H1 (cell line): ENCODE data around the gene MIEN1. TPM values are rescaled to one million over a fixed set of nuclear protein-coding genes. Genes with fewer than 3 reads are reported as not detected.

Experiments used
- CTCF ChIA-PET: fragments of 300-600 bp; sonication (Branson Sonifier 250); formaldehyde crosslinking; loops from one replicate; lab custom pipeline; 2021; ENCODE audit not compliant: partially characterized antibody; lab: Charles Lee
- POLR2A ChIA-PET: fragments of 300-600 bp; sonication (Branson Sonifier 250); formaldehyde crosslinking; loops from one replicate; lab custom pipeline; 2021; ENCODE audit warnings: inconsistent platforms; ENCODE audit not compliant: partially characterized antibody; lab: Charles Lee
- DNase-seq, 2 experiments: peaks; one replicate each; pipeline versions ENCODE4 v3.0.0 to v3.0.0-alpha.2; 2010 to 2022; ENCODE audit warnings: low spot score in 2 of 2, low read depth in 1 of 2, mixed read lengths in 1 of 2
- FAIRE-seq: peaks from 2 replicates; lab custom pipeline; 2011; peaks lifted over from hg19 to GRCh38; lab: Jason Lieb, UNC
- H2AFZ ChIP-seq: 2 replicates; pipeline ENCODE4 v1.8.1; 2012; ENCODE audit warnings: low read length, inconsistent platforms
- H2AK5ac ChIP-seq: 2 replicates; pipeline ENCODE4 v1.6.1; 2013; ENCODE audit warnings: low read depth, low read length
- H2BK120ac ChIP-seq: replicated peaks from 2 replicates; pipeline ENCODE3; 2013; ENCODE audit warnings: low read depth, low read length, inconsistent platforms
- H2BK12ac ChIP-seq: 2 replicates; pipeline ENCODE4 v1.6.1; 2013; ENCODE audit warnings: low read depth, low read length
- H2BK15ac ChIP-seq: 2 replicates; pipeline ENCODE4 v1.6.1; 2013; ENCODE audit warnings: low read length
- H2BK20ac ChIP-seq: 2 replicates; pipeline ENCODE4 v1.6.1; 2013; ENCODE audit warnings: low read length
- H2BK5ac ChIP-seq: 2 replicates; pipeline ENCODE4 v1.6.1; 2013; ENCODE audit warnings: low read depth, low read length
- H3K14ac ChIP-seq: 2 replicates; pipeline ENCODE4 v1.6.1; 2013; ENCODE audit warnings: inconsistent platforms; ENCODE audit not compliant: insufficient read length
- H3K18ac ChIP-seq: 2 replicates; pipeline ENCODE4 v1.6.1; 2013; ENCODE audit warnings: low read length; ENCODE audit errors: extremely low read depth
- H3K23ac ChIP-seq: 2 replicates; pipeline ENCODE4 v1.6.1; 2013; ENCODE audit warnings: inconsistent platforms; ENCODE audit not compliant: insufficient read length
- H3K23me2 ChIP-seq: 2 replicates; pipeline ENCODE4 v1.6.1; 2013; ENCODE audit warnings: low read depth, low read length
- H3K27ac ChIP-seq: 2 replicates; pipeline ENCODE4 v1.6.1; 2011; ENCODE audit warnings: low read depth, low read length, inconsistent platforms
- H3K27me3 ChIP-seq, 4 experiments: replicated peaks in 1 of 4; 1 replicate in 1 of 4; 2 replicates in 3 of 4; pipeline versions ENCODE4 v1.6.1 to v1.8.1; 2011 to 2013; ENCODE audit warnings: low read length in 3 of 4, mild to moderate bottlenecking in 3 of 4, inconsistent platforms in 2 of 4, mixed read lengths in 2 of 4, moderate library complexity in 1 of 4; ENCODE audit not compliant: control insufficient read depth in 3 of 4, insufficient read depth in 3 of 4; ENCODE audit errors: extremely low read depth in 1 of 4
- H3K36me3 ChIP-seq, 4 experiments: 2 replicates each; pipeline versions ENCODE4 v1.6.1 to v1.8.1; 2011 to 2013; ENCODE audit warnings: mild to moderate bottlenecking in 4 of 4, low read length in 3 of 4, moderate library complexity in 2 of 4, control low read depth in 1 of 4, inconsistent platforms in 1 of 4; ENCODE audit not compliant: insufficient read depth in 4 of 4, control insufficient read depth in 2 of 4
- H3K4ac ChIP-seq: replicated peaks from 2 replicates; pipeline ENCODE3; 2013; ENCODE audit warnings: low read length, low read depth, mixed read lengths, inconsistent platforms; ENCODE audit not compliant: insufficient read length
- H3K4me1 ChIP-seq, 4 experiments: replicated peaks in 1 of 4; 1 replicate in 1 of 4; 2 replicates in 3 of 4; pipeline versions ENCODE4 v1.6.1 to v1.8.1; 2011 to 2013; ENCODE audit warnings: low read length in 3 of 4, inconsistent platforms in 2 of 4, mixed read lengths in 1 of 4; ENCODE audit not compliant: insufficient read depth in 4 of 4, control insufficient read depth in 3 of 4
- H3K4me2 ChIP-seq, 2 experiments: 2 replicates each; pipeline versions ENCODE4 v1.6.1 to v1.8.1; 2011 to 2013; ENCODE audit warnings: low read depth in 2 of 2, low read length in 2 of 2, control low read depth in 1 of 2, inconsistent platforms in 1 of 2, mild to moderate bottlenecking in 1 of 2; ENCODE audit not compliant: insufficient read depth in 1 of 2
- H3K4me3 ChIP-seq, 4 experiments: fragments of 200-600, 300-600 bp in 1 of 4; sonication (generic), shearing (Covaris generic), sonication (Bioruptor Twin) in 1 of 4; 2 replicates each; pipeline versions ENCODE4 v1.5.1 to v1.8.1; 2011 to 2016; ENCODE audit warnings: low read length in 4 of 4, low read depth in 3 of 4, control low read depth in 2 of 4, inconsistent platforms in 2 of 4, mild to moderate bottlenecking in 2 of 4, mixed read lengths in 1 of 4, moderate library complexity in 1 of 4; ENCODE audit not compliant: insufficient read depth in 2 of 4; ENCODE audit errors: extremely low read depth in 1 of 4
- H3K56ac ChIP-seq: replicated peaks from 2 replicates; pipeline ENCODE3; 2013; ENCODE audit warnings: low read depth, mild to moderate bottlenecking, mixed read lengths, low read length, inconsistent platforms; ENCODE audit not compliant: insufficient read length
- H3K79me1 ChIP-seq: 2 replicates; pipeline ENCODE4 v1.6.1; 2013; ENCODE audit warnings: low read depth, low read length, control low read depth
- H3K79me2 ChIP-seq, 2 experiments: 2 replicates each; pipeline versions ENCODE4 v1.6.1 to v1.8.1; 2012 to 2013; ENCODE audit warnings: low read length in 2 of 2, mild to moderate bottlenecking in 2 of 2, inconsistent platforms in 1 of 2; ENCODE audit not compliant: insufficient read depth in 2 of 2, control insufficient read depth in 1 of 2
- H3K9ac ChIP-seq, 4 experiments: replicated peaks in 1 of 4; 1 replicate in 1 of 4; 2 replicates in 3 of 4; pipeline versions ENCODE4 v1.6.1 to v1.8.1; 2011 to 2013; ENCODE audit warnings: low read depth in 3 of 4, low read length in 3 of 4, control low read depth in 2 of 4, mild to moderate bottlenecking in 2 of 4, moderate library complexity in 2 of 4, inconsistent platforms in 1 of 4; ENCODE audit errors: extremely low read depth in 1 of 4
- H3K9me3 ChIP-seq, 2 experiments: 2 replicates each; pipeline versions ENCODE4 v1.6.1 to v1.8.1; 2012 to 2013; ENCODE audit warnings: mild to moderate bottlenecking in 2 of 2, moderate library complexity in 2 of 2, control low read depth in 1 of 2, inconsistent platforms in 1 of 2, low read depth in 1 of 2, low read length in 1 of 2, mixed read lengths in 1 of 2; ENCODE audit not compliant: insufficient read depth in 2 of 2
- H4K20me1 ChIP-seq, 2 experiments: replicated peaks in 1 of 2; 2 replicates each; pipeline versions ENCODE3 to v1.8.1; 2011 to 2013; ENCODE audit warnings: inconsistent platforms in 2 of 2, low read length in 2 of 2, mild to moderate bottlenecking in 1 of 2; ENCODE audit not compliant: insufficient read depth in 2 of 2, control insufficient read depth in 1 of 2
- H4K5ac ChIP-seq: 2 replicates; pipeline ENCODE4 v1.6.1; 2013; ENCODE audit warnings: low read length, low read depth, mixed read lengths, inconsistent platforms; ENCODE audit not compliant: insufficient read length
- H4K8ac ChIP-seq: 2 replicates; pipeline ENCODE4 v1.8.0; 2013; ENCODE audit warnings: mild to moderate bottlenecking, moderate library complexity, low read length, inconsistent platforms; ENCODE audit not compliant: insufficient read depth; ENCODE audit errors: extremely low read depth
- H4K91ac ChIP-seq: replicated peaks from 2 replicates; pipeline ENCODE3; 2013; ENCODE audit warnings: low read length, mixed read lengths, inconsistent platforms; ENCODE audit not compliant: insufficient read length
- BRCA1 ChIP-seq: IDR thresholded peaks from 2 replicates; pipeline ENCODE4 v1.6.1; 2012; ENCODE audit warnings: low read depth, low read length, improper control_type of control experiment
- CHD2 ChIP-seq: IDR thresholded peaks from 2 replicates; pipeline ENCODE4 v1.6.1; 2012; ENCODE audit warnings: low read length, improper control_type of control experiment
- EZH2 ChIP-seq: fragments of 200-600 bp; sonication (generic); IDR thresholded peaks from 2 replicates; pipeline ENCODE4 v1.7.1; 2012; ENCODE audit warnings: low read depth, mild to moderate bottlenecking, moderate library complexity, low read length, inconsistent platforms; ENCODE audit not compliant: severe bottlenecking
- GTF2F1 ChIP-seq: IDR thresholded peaks from 2 replicates; pipeline ENCODE4 v1.6.1; 2012; ENCODE audit warnings: low read depth, low read length, improper control_type of control experiment, borderline replicate concordance
- JUND ChIP-seq: IDR thresholded peaks from 2 replicates; pipeline ENCODE4 v1.6.1; 2011; ENCODE audit warnings: mild to moderate bottlenecking, improper control_type of control experiment, low read length
- KDM1A ChIP-seq: fragments of 200-600, 300-600 bp; sonication (generic); IDR thresholded peaks from 2 replicates; pipeline ENCODE4 v1.7.1; 2016; ENCODE audit warnings: mild to moderate bottlenecking, low read length, borderline replicate concordance
- PHF8 ChIP-seq: fragments of 200-600 bp; sonication (generic); conservative IDR thresholded peaks from 2 replicates; pipeline ENCODE4 v1.7.1; 2012; ENCODE audit warnings: low read depth, mild to moderate bottlenecking, inconsistent platforms, low read length, moderate library complexity
- RNF2 ChIP-seq: fragments of 200-900, 300-1000 bp; sonication (generic); IDR thresholded peaks from 2 replicates; pipeline ENCODE4 v1.7.1; 2016; ENCODE audit warnings: borderline replicate concordance, low read depth, mild to moderate bottlenecking, antibody characterized with exemption, low read length; ENCODE audit not compliant: poor library complexity, severe bottlenecking; ENCODE audit errors: missing control alignments
- RXRA ChIP-seq: IDR thresholded peaks from 2 replicates; pipeline ENCODE4 v1.6.1; 2011; ENCODE audit warnings: low read depth, mild to moderate bottlenecking, low read length, moderate library complexity; ENCODE audit not compliant: insufficient read depth
- SAP30 ChIP-seq: fragments of 300-600 bp; sonication (generic); IDR thresholded peaks from 2 replicates; pipeline ENCODE4 v1.7.1; 2012; ENCODE audit warnings: low read length, moderate library complexity, mild to moderate bottlenecking, inconsistent platforms; ENCODE audit not compliant: insufficient read depth, insufficient replicate concordance
- SP4 ChIP-seq: IDR thresholded peaks from 2 replicates; pipeline ENCODE4 v1.6.1; 2012; ENCODE audit warnings: low read length, inconsistent platforms
- WGBS, 2 experiments: shearing (Covaris generic) in 1 of 2; methylation state at CpG; one replicate each; pipeline versions ENCODE4 v1.1.6 to v1.1.7; 2013 to 2015; ENCODE audit warnings: low lambda C conversion rate in 2 of 2, mixed read lengths in 2 of 2, inconsistent platforms in 1 of 2, low coverage in 1 of 2, missing lambda C conversion rate in 1 of 2; ENCODE audit not compliant: insufficient replicate concordance in 2 of 2, insufficient coverage in 1 of 2, insufficient read length in 1 of 2; ENCODE audit errors: extremely low coverage in 1 of 2, missing lambda C conversion rate in 1 of 2; 5-methylcytosine and 5-hydroxymethylcytosine counted together
- polyA plus RNA-seq, 7 experiments: library from polyadenylated mRNA; depleted of rRNA in 3 of 7; stranded (reverse) in 5 of 7; unstranded in 2 of 7; fragments of >200 nt in 5 of 7; fragments of 200-250 nt in 2 of 7; gene quantifications; 1 replicate in 5 of 7; 2 replicates in 1 of 7; 4 replicates in 1 of 7; pipeline versions ENCODE4 v1.2.1 to v1.2.3, GENCODE V29; 2011 to 2013; ENCODE audit warnings: missing spikeins in 2 of 7, mixed read lengths in 2 of 7
- total RNA-seq: library from RNA; stranded (reverse); fragmentation: NEBNext Ultra II Directional; extraction: Animal tissue kit (Norgen Biotek cat#: 25700); gene quantifications from 2 replicates; pipeline ENCODE4 v1.2.1, GENCODE V29; 2021

Gene MIEN1
- total and polyA plus RNA-seq, 2 of the 8 experiments (the other 6 are each of a cell fraction or from before 2014, with no cell fraction given): 29.6 to 54.9 TPM

- peak overlapping the region; percentile 99 for H2BK120ac ChIP-seq
- no peak overlapping the region for H2BK15ac ChIP-seq
- no peak overlapping the region for H3K23ac ChIP-seq
- H3K27me3 ChIP-seq: no peaks in the 10 kb centered on the region
- peak overlapping the region; percentile 99 for H3K18ac ChIP-seq
- H3K9me3 ChIP-seq: no peaks in the 10 kb centered on the region
- H3K36me3 ChIP-seq: peaks cover 0 to 3% (median 0%) of the 10 kb centered on the region in 4 experiments; a peak in 1 of 8 replicates
- peak overlapping the region in 3 of 4 experiments; percentile 87 to 89 (median 87); a peak in 6 of 7 replicates for H3K9ac ChIP-seq
- peak overlapping the region; percentile 97 for H3K27ac ChIP-seq
- H3K4me2 ChIP-seq: peak overlapping the region; percentile 93 to 98
- no peak overlapping the region for H2AFZ ChIP-seq
- peak overlapping the region; percentile 99 for H2BK5ac ChIP-seq
- 0 out of 2 replicates have a peak, but pooled peaks cover 2% of the 10 kb centered on the region for H3K79me1 ChIP-seq
- peak overlapping the region; percentile 90; the same call in 1 of the 2 replicates for H2BK12ac ChIP-seq
- DNase-seq (peak; percentile 52 to 73), FAIRE-seq (peak; percentile 65)
- peak overlapping the region; percentile 71 for H4K91ac ChIP-seq
- no peak overlapping the region for H4K5ac ChIP-seq
- H3K4me1 ChIP-seq: peaks cover 0 to 13% (median 3%) of the 10 kb centered on the region in 4 experiments; a peak in 6 of 7 replicates
- peaks cover 12% of the 10 kb centered on the region for H3K23me2 ChIP-seq
- H3K4me3 ChIP-seq: peak overlapping the region; percentile 75 to 84 (median 80); a peak in 7 of 8 replicates
- H4K20me1 ChIP-seq: no peaks in the 10 kb centered on the region
- ChIA-PET POLR2A (interaction anchor here (0.6 to 38.1 kb wide), 19 partner anchors 2 to 424 kb away, joined by 3 to 708 read pairs (median 5); partner anchors contain the start of genes ERBB2, MIEN1, PGAP3 and PNMT), CTCF (interaction anchor here (1.1 to 52.4 kb wide), 8 partner anchors 10 to 55 kb away, joined by 3 to 1885 read pairs (median 8); partner anchors contain the start of genes ERBB2, MIEN1, PNMT and PPP1R1B)
- H3K56ac ChIP-seq: peak overlapping the region; percentile 94
- no peak overlapping the region for H3K14ac ChIP-seq
- H2BK20ac ChIP-seq: peak overlapping the region; percentile 24; the same call in 1 of the 2 replicates
- no peak overlapping the region for H4K8ac ChIP-seq
- peaks cover 0 to 4% of the 10 kb centered on the region in 2 experiments; a peak in 1 of 4 replicates for H3K79me2 ChIP-seq
- 0% methylated on average over 3 of the region's 3 CpGs; no CpG with 5 or more reads in 1 of the 2 experiments for WGBS, 2 experiments
- peak overlapping the region; percentile 99 for H3K4ac ChIP-seq
- peak overlapping the region; percentile 58 for H2AK5ac ChIP-seq
- TF ChIP-seq RXRA: no peak
- no peak for TF ChIP-seq GTF2F1
- no peak for TF ChIP-seq JUND
- TF ChIP-seq SAP30: no peak
- TF ChIP-seq BRCA1: no peak
- no peak for TF ChIP-seq KDM1A
- no peak for TF ChIP-seq PHF8
- TF ChIP-seq EZH2: peak; percentile 32
- no peak for TF ChIP-seq RNF2
- no peak for TF ChIP-seq SP4
- 0 out of 2 replicates have a peak, but pooled peaks have one; percentile 41 for TF ChIP-seq CHD2
Observed at GRCh38 chr17:39688945-39689344, 41.4 kb downstream of the MIEN1 start.
